WTC11 (cell line): ENCODE data around the gene SLC6A8.

Experiments
- ATF3 ChIP-seq: sonication (generic); formaldehyde crosslinking; conservative IDR thresholded peaks from 2 replicates; pipeline ENCODE4 v1.8.1; 2022; ENCODE audit warnings: mild to moderate bottlenecking, missing genetic modification reagents
- CTCF ChIP-seq: fragments of 200-600 bp; IDR thresholded peaks from 2 replicates; pipeline ENCODE4 v1.8.0; 2022; ENCODE audit warnings: antibody characterized with exemption
- E2F4 ChIP-seq: sonication (generic); formaldehyde crosslinking; IDR thresholded peaks from 2 replicates; pipeline ENCODE4 v1.8.1; 2022; ENCODE audit warnings: low read depth, mild to moderate bottlenecking, moderate library complexity, missing genetic modification reagents, borderline replicate concordance
- E2F5 ChIP-seq: sonication (generic); formaldehyde crosslinking; IDR thresholded peaks from 2 replicates; pipeline ENCODE4 v1.8.1; 2022; ENCODE audit warnings: mild to moderate bottlenecking, moderate library complexity, missing genetic modification reagents
- GRHL2 ChIP-seq: fragments of 250-450 bp; sonication (Bioruptor Pico); IDR thresholded peaks from 2 replicates; pipeline ENCODE4 v1.8.0; 2022; ENCODE audit warnings: mild to moderate bottlenecking, moderate library complexity; ENCODE audit not compliant: insufficient replicate concordance, severe bottlenecking
- MAX ChIP-seq: sonication (generic); formaldehyde crosslinking; IDR thresholded peaks from 2 replicates; pipeline ENCODE4 v1.8.0; 2022; ENCODE audit warnings: mild to moderate bottlenecking, missing genetic modification reagents
- SMAD4 ChIP-seq: sonication (generic); formaldehyde crosslinking; IDR thresholded peaks from 2 replicates; pipeline ENCODE4 v1.8.0; 2022; ENCODE audit warnings: mild to moderate bottlenecking, missing genetic modification reagents
- SP1 ChIP-seq: sonication (generic); formaldehyde crosslinking; conservative IDR thresholded peaks from 2 replicates; pipeline ENCODE4 v1.8.1; 2022; ENCODE audit warnings: missing genetic modification reagents
- STAT6 ChIP-seq: sonication (generic); formaldehyde crosslinking; conservative IDR thresholded peaks from 2 replicates; pipeline ENCODE4 v1.8.1; 2023; ENCODE audit warnings: mild to moderate bottlenecking, low read depth, missing genetic modification reagents, moderate library complexity
- TCF7 ChIP-seq: sonication (generic); formaldehyde crosslinking; IDR thresholded peaks from 2 replicates; pipeline ENCODE4 v1.8.0; 2022; ENCODE audit warnings: mild to moderate bottlenecking, low read depth, missing genetic modification reagents, moderate library complexity
- ZNF396 ChIP-seq: fragments of 250-450 bp; sonication (Bioruptor Pico); IDR thresholded peaks from 2 replicates; pipeline ENCODE4 v1.8.0; 2021; ENCODE audit warnings: mild to moderate bottlenecking, moderate library complexity, borderline replicate concordance
- TF ChIP-seq, protein P1 (sequence below): sonication (generic); formaldehyde crosslinking; IDR thresholded peaks from 2 replicates; pipeline ENCODE4 v1.8.0; 2022; ENCODE audit warnings: mild to moderate bottlenecking, missing genetic modification reagents

DNA sequence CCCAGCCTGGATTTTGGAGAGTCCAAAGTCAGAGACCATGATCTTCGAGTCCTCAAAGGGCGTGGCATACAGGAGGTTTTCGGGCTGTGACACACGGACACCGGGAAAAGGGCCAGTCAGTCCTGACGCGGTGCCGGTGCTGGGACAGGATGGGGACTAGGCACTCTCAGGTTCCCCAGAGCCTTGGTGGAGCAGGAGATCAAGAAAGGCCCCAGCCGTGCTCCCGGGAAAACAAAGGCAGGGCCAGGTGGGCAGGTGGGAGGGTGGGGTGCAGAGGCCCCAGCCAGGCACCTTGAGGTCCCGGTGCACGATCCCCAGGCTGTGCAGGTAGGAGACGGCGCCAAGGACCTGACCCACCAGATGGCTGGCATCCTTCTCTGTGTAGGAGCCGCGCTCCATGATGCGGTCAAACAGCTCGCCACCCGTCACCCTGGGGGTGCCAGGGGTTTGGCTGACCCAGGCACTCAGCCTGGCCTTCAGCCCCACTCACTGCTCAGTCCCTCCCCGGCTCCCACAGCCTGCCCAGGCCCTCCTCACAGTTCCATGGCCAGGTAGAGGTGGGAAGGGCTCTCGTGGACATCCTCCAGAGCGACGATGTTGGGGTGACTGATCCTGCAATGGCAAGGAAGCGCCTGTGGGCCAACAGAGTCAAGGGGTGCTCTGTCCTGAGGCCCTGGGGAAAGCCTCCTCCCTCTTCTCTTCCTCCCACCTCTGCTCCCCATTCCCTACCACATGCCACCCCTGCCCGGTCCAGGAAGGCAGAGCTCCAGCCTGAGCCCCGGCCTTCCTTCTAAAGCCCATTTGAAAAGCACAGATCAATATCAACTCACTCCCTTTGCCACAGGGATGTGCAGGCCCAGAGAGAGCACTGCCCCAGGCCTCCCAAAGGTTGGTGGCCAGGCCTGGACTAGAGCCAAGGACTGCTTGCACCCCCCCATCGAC lies 15.9 kb upstream of the SLC6A8 start:
- no peak for TF ChIP-seq CTCF
- TF ChIP-seq TCF7: no peak
- no peak for TF ChIP-seq ATF3 (CRISPR knock-in tag)
- no peak for TF ChIP-seq E2F4 (CRISPR knock-in tag)
- no peak for TF ChIP-seq GRHL2 (CRISPR knock-in tag)
- no peak for TF ChIP-seq E2F5
- TF ChIP-seq, protein P1, sequence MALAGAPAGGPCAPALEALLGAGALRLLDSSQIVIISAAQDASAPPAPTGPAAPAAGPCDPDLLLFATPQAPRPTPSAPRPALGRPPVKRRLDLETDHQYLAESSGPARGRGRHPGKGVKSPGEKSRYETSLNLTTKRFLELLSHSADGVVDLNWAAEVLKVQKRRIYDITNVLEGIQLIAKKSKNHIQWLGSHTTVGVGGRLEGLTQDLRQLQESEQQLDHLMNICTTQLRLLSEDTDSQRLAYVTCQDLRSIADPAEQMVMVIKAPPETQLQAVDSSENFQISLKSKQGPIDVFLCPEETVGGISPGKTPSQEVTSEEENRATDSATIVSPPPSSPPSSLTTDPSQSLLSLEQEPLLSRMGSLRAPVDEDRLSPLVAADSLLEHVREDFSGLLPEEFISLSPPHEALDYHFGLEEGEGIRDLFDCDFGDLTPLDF (CRISPR knock-in tag): no peak
- TF ChIP-seq MAX (CRISPR knock-in tag): no peak
- TF ChIP-seq ZNF396 (CRISPR knock-in tag): no peak
- TF ChIP-seq SP1 (CRISPR knock-in tag): no peak
- no peak for TF ChIP-seq STAT6 (CRISPR knock-in tag)
- no peak for TF ChIP-seq SMAD4
